H1 (cell line): ENCODE data around the gene CNNM3. TPM values are rescaled to one million over a fixed set of nuclear protein-coding genes. Genes with fewer than 3 reads are reported as not detected.

Experiments used
- ATF3 ChIP-seq: IDR thresholded peaks from 2 replicates; pipeline ENCODE4 v1.6.1; 2011; ENCODE audit warnings: low read depth, mild to moderate bottlenecking, low read length; ENCODE audit not compliant: insufficient read depth
- CBX5 ChIP-seq: fragments of 300-800, 300-1000 bp; sonication (generic); IDR thresholded peaks from 2 replicates; pipeline ENCODE4 v1.7.1; 2016; ENCODE audit warnings: antibody characterized with exemption, low read length, low read depth
- CTCF ChIP-seq, 3 experiments: IDR thresholded peaks; 1 replicate in 2 of 3; 2 replicates in 1 of 3; pipeline versions ENCODE4 v1.5.1 to v1.6.1; 2011; ENCODE audit warnings: low read length in 3 of 3, mild to moderate bottlenecking in 3 of 3, inconsistent platforms in 2 of 3, low read depth in 1 of 3, moderate library complexity in 1 of 3; ENCODE audit not compliant: insufficient read depth in 1 of 3; ENCODE audit errors: control extremely low read depth in 1 of 3
- HDAC2 ChIP-seq, 2 experiments: fragments of 300-600 bp in 1 of 2; sonication (generic) in 1 of 2; IDR thresholded peaks; 2 replicates each; pipeline ENCODE4 v1.6.1; 2011 to 2012; ENCODE audit warnings: low read depth in 2 of 2, low read length in 2 of 2, mild to moderate bottlenecking in 2 of 2, moderate library complexity in 2 of 2, borderline replicate concordance in 1 of 2, inconsistent platforms in 1 of 2
- TAF1 ChIP-seq: IDR thresholded peaks from 2 replicates; pipeline ENCODE4 v1.6.1; 2011; ENCODE audit warnings: mild to moderate bottlenecking, low read depth, low read length
- polyA plus RNA-seq, 7 experiments: library from polyadenylated mRNA; depleted of rRNA in 3 of 7; stranded (reverse) in 5 of 7; unstranded in 2 of 7; fragments of >200 nt in 5 of 7; fragments of 200-250 nt in 2 of 7; gene quantifications; 1 replicate in 5 of 7; 2 replicates in 1 of 7; 4 replicates in 1 of 7; pipeline versions ENCODE4 v1.2.1 to v1.2.3, GENCODE V29; 2011 to 2013; ENCODE audit warnings: missing spikeins in 2 of 7, mixed read lengths in 2 of 7
- total RNA-seq: library from RNA; stranded (reverse); fragmentation: NEBNext Ultra II Directional; extraction: Animal tissue kit (Norgen Biotek cat#: 25700); gene quantifications from 2 replicates; pipeline ENCODE4 v1.2.1, GENCODE V29; 2021

CNNM3 gene
- total and polyA plus RNA-seq, 2 of the 8 experiments (the other 6 are each of a cell fraction or from before 2014, with no cell fraction given), result 29.1 to 29.2 TPM

- TF ChIP-seq CTCF (IDR thresholded peaks at IDR 0.05; ENCODE audit: control extremely low read depth in 1 of 3, insufficient read depth in 1 of 3, low read depth in 1 of 3, low read length in 3 of 3) (no peak), HDAC2 (IDR thresholded peaks at IDR 0.05; ENCODE audit: borderline replicate concordance in 1 of 2, low read depth in 2 of 2, low read length in 2 of 2) (no peak), CBX5 (no peak), TAF1 (no peak), ATF3 (no peak)
- TF ChIP-seq, all 59 proteins: peak for 0
These were observed 58.2 kb downstream of the CNNM3 start (continued) for GRCh38 chr2:96874198-96874831.
